IMR-90 (cell line): Measurements from ENCODE around the gene CHMP6.

Experiments used
- BHLHE40 ChIP-seq: fragments of 150-350 bp; IDR thresholded peaks from 2 replicates; pipeline ENCODE4 v1.6.1; 2016; ENCODE audit warnings: mild to moderate bottlenecking, low read depth, low read length
- CEBPB ChIP-seq: IDR thresholded peaks from 2 replicates; pipeline ENCODE4 v1.6.1; 2012; ENCODE audit warnings: low read depth, low read length, improper control_type of control experiment
- CHD1 ChIP-seq: IDR thresholded peaks from 2 replicates; pipeline ENCODE4 v1.6.1; 2012; ENCODE audit warnings: low read depth, low read length, improper control_type of control experiment
- CTCF ChIP-seq: conservative IDR thresholded peaks from 2 replicates; pipeline ENCODE4 v1.5.1; 2012; ENCODE audit warnings: mild to moderate bottlenecking, low read depth, low read length, improper control_type of control experiment
- ELK1 ChIP-seq: fragments of 150-350 bp; IDR thresholded peaks from 2 replicates; pipeline ENCODE4 v1.6.1; 2016; ENCODE audit warnings: low read depth, mild to moderate bottlenecking, low read length, moderate library complexity, borderline replicate concordance
- MAFK ChIP-seq: IDR thresholded peaks from 2 replicates; pipeline ENCODE4 v1.6.1; 2012; ENCODE audit warnings: low read depth, low read length, improper control_type of control experiment
- MXI1 ChIP-seq: IDR thresholded peaks from 2 replicates; pipeline ENCODE4 v1.6.1; 2012; ENCODE audit warnings: low read depth, mild to moderate bottlenecking, low read length, moderate library complexity, borderline replicate concordance
- NFE2L2 ChIP-seq: fragments of 150-350 bp; IDR thresholded peaks from 2 replicates; pipeline ENCODE4 v1.6.1; 2016; ENCODE audit warnings: low read depth, mild to moderate bottlenecking, low read length
- POLR2A ChIP-seq: IDR thresholded peaks from 2 replicates; pipeline ENCODE4 v1.6.1; 2012; ENCODE audit warnings: mild to moderate bottlenecking, low read depth, low read length
- RFX5 ChIP-seq: IDR thresholded peaks from 2 replicates; pipeline ENCODE4 v1.8.0; 2012; ENCODE audit warnings: low read depth, mild to moderate bottlenecking, low read length, moderate library complexity
- SMC3 ChIP-seq: fragments of 150-350 bp; IDR thresholded peaks from 2 replicates; pipeline ENCODE4 v1.6.1; 2016; ENCODE audit warnings: low read depth, mild to moderate bottlenecking, antibody characterized with exemption, low read length, moderate library complexity

- TF ChIP-seq CTCF, result no peak
- no peak for TF ChIP-seq BHLHE40
- no peak for TF ChIP-seq POLR2A
- no peak for TF ChIP-seq CHD1
- no peak for TF ChIP-seq SMC3
- TF ChIP-seq NFE2L2, result no peak
- TF ChIP-seq ELK1, result no peak
- TF ChIP-seq MXI1, result no peak
- TF ChIP-seq RFX5, result no peak
- TF ChIP-seq CEBPB, result no peak
- TF ChIP-seq MAFK, result no peak
Observed at GRCh38 chr17:80956321-80957190, 35.1 kb upstream of the CHMP6 start.
